GM19351 (cell line): ENCODE results near the gene COTL1.

Source experiments
- ATAC-seq: cut with Tn5 transposase; IDR thresholded peaks from one replicate; pipeline ENCODE4 v1.9.1; 2021; ENCODE audit warnings: mild to moderate bottlenecking, moderate library complexity; ENCODE audit not compliant: unreplicated experiment

COTL1 gene

DNA sequence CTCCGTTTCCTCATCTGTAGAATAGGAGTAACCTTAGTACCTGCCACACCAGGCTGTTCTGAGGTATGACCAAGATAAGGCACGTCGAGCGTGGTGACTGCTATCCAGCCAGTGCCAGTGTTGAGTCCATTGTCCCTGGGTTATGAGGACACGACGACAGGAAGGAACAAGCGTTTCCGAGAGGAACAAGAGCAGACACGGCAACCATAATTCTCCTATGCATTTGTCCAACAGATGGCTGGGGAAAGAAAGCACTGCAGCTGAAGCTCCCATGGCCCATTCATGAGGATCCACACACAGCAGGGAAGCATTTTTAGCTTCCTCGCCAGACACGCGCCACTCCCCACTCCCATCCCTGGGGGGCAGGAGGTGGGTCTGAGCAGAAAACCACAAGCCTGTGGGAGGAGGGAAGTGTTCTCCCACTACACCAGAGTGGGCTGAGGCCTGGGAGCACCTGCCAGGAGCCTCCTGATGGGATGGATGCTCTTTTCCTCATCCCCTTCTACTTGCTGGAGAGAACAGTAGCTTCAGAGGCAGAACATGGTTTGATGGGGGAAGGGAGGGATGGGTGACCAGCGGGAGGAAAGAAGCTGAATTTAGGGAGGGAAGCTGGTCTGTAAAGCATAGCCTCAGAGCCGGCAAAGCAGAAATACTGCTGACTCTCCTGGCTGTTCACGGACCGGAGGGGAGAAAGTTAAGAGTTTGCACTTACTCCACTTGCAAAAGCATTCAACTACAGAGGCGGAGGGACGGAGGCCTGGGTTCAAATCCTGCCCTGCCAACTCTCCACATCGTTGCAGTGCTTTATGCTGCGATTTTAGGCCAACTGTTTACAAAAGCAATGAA lies 2.7 kb downstream of the COTL1 start:
- no peak for ATAC-seq

DNA sequence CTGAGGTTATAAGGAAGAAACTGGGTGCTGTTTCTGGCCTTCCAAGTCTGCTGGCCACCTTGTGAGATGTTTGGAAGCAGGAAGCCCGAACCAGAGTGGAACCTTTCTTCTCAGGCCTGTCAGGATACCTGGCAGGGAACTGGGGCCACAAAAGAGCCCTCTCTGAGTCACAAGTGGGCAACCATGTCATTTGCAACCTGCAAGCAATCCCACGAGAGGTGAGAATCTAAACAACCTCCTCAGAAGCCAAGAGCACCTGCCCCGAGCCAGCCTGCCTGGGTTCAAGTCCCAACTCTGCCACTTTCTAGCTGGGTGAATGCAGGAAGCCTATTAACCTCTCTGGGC lies 3.3 kb downstream of the COTL1 start:
- ATAC-seq = no peak

DNA sequence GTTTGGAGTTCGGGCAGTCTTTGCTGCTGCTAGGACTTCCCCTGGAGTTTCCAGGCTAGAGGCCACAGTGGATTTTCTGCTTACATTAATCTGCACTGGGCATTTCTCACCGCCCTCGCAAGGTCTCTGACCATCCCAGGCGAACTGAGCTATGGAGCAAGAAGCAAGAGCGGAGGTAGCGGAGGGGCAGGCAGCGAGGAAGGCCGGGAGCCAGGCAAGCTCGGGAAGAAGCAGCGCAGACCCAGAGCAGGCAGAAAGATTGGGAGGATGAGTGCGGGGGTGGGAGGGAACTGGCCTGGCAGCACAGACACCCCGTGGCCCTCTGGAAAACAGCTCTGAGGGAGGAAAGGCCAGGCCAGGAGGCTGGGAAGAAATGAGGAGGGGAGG lies 3.8 kb downstream of the COTL1 start:
- ATAC-seq = no peak

DNA sequence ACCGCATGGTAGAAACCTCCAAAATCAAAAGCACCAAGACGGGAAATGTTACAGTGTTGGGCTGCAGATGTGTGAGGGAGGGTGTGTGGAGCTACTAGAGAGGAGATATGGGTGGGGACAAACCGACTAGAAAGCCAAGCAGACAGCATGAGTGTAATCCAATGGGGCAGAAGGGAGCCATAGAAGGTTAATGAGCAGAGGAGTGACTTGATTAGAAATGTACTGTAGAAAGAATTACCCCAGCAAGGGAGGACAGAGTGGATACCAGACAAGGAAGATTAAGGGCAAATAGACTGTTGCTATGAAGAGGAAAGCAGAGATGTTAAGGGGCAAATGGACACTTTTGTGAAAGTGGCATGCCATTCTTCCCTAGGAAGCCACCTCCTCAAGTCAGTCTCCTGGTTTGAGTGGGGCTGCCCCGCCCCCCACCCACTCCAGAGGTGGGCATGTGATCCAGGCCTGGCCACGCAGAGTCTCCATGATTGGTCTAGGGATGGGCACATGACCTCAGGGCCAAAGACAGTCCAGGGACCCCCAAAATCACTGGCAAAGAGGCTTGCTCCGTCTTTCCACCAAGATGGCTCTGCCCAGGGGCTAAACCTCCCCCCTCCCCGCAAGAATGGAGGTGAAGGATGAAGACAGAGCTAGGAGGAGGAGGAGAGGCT lies 4.3 kb downstream of the COTL1 start:
- ATAC-seq = no peak

DNA sequence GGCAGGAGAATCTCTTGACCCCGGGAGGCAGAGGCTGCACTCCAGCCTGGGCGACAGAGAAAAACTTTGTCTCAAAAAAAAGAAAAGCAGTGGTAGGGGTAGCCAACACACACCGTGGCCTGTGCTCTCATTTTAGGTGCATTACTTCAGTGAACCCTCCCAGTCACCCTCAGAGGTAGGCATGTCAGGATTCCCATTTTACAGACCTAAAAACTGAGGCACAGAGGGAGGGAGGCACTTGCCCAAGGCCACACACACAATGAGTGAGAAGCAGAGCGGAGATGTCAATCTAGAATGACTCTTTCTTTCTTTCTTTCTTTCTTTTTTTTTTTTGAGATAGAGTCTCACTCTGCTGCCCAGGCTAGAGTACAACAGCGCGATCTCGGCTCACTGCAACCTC lies 5.2 kb downstream of the COTL1 start:
- ATAC-seq = no peak

DNA sequence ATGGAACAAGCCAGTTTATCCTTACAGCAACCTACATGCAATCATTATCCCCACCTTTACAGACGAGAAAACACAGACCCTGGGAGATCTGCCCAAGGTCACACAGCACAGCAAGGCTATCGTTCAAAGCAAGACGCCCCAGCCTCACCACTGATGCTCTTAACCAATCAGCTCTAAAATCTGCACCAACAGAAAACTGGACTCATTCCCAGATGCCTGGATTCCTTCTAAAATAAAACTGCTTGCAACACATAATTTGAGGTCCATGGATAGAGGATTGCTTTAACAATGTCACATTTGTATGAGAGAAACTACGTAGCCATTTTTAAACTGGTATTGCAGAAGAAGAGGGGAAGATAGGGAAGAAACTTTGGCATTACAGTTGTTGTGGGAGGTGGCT lies 6.8 kb downstream of the COTL1 start:
- ATAC-seq = no peak

DNA sequence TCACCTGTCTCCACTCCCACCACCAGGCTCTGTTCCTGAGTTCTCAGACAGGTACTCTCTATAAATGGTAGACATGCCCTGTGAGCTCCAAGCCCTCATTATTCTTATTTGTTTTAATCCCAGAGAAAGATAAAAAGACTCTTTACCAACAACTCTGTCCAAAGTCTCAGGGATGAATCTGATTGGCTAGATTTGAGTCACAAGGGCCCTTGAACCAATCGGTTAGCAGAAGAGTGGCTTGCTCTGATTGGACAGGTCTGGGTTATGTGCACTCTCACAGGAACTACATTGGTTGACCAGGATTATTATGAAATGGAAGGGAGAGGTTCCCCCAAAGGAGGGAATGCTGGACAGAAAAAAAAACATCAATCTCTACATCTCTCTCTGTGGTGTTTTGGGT lies 7.5 kb downstream of the COTL1 start:
- ATAC-seq = no peak

DNA sequence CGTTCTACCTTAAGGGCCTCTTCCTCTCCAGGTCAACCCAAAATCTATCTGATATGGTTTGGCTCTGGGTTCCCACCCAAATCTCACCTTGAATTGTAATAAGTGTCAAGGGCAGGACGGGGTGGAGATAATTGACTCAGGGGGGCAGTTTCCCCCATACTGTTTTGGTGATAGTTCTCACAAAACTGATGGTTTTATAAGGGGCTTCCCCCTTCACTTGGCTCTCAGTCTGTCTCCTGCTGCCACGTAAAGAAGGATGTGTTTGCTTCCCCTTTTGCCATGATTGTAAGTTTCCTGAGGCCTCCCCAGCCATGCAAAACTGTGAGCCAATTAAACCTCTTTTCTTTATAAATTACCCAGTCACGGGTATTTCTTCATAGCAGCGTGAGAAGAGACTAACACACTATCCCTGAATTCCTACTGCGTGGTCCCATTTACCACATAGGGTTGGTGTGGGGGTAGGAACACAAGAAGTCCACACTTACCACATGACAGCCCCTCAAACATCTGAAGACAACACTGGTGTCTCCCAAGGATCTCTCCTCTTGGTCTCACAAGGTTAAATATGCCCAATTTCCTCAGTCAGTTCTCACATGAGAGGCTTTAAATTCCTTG lies 8.2 kb downstream of the COTL1 start:
- no peak for ATAC-seq

DNA sequence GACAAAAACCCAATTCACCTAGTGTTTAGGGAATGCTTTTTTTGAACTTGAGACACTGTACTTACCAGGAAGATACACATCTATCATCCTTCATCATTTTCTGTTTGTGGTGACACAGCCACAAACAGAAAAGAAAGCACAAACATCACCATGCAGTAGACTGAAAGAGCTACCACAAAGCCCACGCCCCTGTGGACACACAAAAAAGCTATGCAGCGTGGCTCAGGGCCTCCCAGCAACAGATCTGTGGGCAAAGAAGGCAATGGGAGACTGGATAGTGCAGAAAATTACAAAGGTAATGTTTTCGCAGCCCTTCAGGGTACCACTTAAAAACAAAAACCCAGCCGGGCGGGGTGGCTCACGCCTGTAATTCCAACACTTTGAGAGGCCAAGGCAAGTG lies 9.6 kb downstream of the COTL1 start:
- no peak for ATAC-seq

DNA sequence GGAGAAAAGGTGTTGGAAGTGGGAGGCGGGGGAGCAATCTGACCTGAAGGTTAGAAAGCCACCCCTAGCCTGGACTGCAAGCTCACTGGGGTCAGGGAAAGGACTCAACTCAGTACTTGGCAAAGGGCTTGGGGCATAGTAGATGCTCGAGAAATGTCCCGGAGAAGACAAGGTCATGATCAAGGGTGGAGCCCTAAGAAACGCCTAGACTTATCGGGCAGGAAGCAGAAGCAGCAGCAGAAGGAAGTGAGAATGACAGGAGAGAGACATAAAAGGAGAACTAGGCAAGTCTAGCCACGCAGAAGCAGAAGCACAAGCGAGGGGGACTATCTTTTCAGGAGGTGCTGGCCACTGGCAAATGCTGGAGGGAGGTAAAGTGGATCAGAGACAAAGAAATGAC lies 10.2 kb downstream of the COTL1 start:
- peak; percentile 63 for ATAC-seq

DNA sequence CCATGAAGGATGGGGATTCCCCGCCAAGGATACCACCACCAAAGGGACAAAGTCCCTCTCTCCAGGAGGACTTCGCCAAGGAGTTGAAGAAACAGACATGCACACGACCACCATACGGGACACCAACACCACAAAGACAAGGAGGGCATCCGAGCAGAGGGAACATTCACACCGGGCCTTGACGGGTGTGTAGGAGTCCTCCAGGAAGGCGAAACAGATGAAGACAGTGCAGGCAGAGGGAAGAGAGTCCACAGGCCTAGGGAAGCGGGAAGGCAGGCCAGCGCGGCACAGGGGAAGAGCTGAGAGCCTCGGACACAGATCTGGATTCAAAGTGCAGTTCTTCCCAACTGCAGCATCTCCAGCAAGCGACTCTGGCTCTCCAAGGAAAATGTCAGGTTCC lies 10.8 kb downstream of the COTL1 start:
- no peak for ATAC-seq

DNA sequence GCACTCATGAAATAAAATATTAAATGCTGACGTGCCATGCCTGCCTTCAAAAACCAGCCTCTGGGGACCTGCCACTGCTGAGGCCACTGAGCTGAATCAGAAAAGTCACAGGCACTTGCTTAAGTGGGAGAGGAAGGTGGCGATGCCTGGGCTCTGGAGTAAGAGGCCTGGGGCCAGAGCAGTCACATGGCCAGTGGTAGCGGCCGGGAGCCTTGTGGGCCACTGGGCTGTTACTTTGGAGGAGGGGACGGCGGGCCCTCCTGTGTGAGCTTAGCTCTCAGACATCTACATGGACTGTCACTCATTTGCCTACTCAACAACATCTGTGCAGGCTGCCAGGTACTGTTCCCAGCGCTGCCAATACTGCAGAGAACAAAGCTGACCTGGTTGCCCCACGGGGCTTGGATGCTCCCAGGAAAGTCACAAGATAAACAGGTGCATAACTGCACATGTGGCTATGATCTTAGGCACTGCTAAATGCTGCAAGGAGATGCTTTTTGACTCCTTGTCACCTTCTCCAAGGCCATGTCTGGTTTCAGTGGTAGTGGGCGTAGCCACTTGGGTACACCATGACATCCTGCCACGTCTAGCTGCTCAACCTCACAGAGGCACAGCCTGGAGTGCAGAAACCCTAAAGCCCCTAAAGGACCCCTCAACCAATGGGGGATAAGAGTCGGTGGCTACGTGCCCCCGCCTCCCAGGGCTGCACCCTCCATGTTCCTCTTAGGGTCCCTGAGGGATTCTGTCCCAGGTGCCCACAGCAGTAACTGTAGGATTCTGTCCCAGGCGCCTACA lies 11.6 kb downstream of the COTL1 start:
- ATAC-seq = no peak

DNA sequence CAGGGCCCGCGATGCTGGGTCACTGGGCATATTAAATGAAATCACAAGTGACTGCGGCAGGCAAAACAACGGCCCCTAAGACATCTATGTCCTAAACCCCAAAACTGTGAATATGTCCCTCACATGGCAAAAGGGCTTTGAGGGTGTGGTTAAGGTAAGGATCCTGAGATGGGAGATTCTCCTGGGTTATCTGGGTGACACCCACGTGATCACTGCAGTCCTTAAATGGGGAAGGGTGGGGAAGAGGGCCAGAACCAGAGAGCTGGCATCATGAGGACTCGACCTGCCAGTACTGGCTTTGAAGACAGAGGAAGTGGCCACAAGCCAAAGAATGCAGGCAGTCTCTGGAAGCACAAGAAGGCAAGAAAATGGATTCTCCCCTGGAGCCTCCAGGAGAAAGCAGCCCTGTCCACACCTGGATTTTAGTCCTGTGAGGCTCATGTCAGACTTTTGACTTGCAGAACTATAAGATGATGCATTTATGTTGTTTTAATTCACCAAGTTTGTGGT lies 12.5 kb downstream of the COTL1 start:
- no peak for ATAC-seq

DNA sequence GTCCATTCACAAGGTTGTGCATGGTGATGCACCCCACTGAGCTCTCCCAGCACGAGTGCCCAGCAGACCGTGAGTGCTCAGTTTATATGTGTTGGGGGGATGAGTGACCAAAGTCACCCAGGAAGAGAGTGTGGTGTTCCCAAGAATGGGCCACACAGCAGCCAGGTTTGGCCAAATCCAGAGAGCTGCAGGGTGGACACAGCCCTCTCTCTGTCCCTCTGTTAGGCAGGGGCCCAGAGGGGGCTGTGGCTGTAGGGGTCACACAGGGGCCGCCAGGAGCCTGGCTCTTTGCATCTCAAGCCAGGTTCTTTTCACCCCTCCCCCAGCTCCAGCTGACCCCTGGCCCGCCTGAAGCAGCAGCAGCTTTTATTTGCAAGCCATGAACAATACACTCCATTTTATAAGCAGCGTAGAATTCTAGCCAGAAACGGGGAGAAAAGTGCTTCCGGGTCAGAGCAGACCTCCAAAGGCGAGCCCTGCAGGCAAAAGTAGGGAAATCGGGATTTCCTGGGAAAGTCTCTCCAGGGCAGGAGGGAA lies 13.3 kb downstream of the COTL1 start:
- ATAC-seq = no peak

DNA sequence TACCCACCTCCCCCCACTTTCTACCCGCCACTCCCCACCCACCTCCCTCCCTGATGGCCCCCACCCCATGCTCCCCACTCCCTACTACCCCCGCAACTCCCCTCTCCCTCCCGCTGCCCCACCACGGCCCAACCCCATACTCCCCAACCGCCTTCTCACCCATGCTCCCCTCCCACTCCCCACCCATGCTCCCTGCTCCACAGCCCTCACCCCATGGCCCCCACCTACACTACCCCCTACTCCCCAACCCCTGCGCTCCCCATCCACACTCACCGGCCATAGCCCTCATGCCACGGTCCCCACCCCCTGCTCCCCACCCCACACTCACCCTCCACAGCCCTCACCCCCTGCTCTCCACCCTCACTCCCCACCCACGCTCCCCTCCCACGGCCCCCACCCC lies 13.9 kb downstream of the COTL1 start:
- no peak for ATAC-seq

DNA sequence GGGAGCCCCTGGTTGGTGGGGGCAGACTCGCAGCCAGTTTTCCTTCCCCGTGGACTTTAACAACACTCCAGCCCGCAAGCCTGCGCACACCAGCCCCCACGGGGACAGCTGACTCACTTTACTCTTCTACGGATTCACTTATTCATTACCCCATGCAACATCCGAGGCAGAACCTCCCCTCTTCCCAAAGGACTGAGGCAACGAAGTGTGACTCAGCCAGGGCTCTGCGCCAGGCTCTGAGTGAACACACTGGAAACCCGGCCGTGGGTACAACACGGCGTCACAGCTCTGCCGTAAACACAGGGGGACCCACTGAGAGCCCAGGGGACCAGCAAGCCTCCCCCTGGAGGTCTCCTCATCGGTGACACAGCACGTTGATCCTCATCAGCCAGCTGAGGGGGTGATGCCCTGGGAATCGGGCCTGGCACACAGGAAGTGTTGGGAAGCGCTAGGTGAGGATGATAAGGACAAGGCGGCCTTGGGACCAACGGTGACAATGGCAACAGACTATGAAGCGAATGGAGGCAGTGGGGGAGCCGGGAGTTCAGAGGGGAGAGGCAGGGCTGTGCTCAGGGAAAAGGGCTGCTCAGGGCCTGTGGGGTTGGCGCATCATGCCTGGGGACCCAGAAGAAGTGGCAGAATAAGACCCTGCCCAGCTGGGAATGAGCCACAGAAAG lies 14.6 kb downstream of the COTL1 start:
- ATAC-seq = no peak

DNA sequence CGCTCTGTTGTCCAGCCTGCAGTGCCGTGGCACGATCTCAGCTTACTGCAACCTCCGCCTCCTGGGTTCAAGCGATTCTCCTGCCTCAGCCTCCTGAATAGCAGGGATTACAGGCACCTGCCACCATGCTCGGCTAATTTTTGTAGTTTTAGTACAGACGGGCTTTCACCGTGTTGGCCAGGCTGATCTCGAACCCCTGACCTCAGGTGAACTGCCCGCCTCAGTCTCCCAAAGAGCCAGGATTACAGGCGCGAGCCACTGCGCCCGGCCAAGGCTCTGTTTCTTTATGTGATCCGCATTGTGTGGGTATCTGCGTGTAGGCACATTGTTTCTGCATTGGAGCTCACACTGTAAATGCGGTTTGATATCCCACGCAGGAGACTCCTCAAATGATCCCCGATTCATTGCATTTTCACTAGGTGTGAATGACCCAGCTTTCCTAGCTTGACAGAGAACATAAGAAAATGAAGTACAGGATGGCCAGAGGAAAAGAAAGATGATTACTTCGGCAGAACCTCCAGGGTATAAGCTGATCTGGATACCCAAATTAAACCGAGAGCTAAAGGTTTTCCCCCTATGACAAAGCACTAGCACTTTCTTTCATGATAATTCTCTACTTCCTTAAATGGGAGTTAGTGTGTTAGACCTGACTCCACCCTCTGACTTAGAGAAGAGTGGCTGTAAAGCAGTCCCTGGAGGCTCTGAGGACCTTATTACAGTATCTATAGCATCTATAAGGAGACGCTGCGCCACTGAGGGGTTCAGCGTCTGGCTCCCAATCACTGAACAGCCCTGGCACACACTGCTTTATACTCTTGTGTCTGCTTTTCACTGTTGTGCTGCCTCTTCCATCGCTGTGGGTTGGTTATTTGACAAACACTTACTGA lies 17.3 kb downstream of the COTL1 start:
- peak; percentile 68 for ATAC-seq

DNA sequence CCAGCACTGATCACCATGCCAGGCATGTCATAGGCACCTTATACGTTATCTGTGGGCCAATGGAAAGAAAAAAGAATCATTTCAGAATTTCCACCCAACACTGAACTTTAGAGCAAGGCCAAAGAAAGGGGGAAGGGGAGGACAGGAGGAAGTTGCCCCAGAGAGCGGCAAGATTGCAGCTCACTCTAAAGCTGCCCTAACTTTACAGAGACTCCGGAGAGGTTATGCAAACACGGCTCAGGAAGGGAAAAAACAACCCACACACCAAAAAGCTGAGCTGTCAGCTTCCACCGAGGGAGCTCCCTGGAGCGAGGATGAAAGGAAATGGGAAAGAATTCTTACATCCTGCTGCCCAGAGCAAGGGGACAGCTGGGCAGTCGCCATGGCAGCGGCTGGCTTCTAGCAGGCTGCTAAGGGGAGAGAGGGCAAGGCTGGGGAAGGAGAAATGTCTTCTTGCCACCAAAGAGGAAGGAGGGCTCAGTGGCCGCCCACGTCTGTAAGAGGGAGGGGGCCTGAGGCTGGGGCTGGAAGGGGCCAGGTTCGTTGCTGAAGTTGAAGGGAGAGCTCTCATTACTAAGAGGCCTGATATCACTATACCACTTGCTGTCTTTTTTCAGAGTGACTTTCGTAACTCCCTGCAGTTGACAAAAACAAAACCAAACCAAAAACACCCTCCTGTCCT lies 18.2 kb downstream of the COTL1 start:
- peak; percentile 51 for ATAC-seq

DNA sequence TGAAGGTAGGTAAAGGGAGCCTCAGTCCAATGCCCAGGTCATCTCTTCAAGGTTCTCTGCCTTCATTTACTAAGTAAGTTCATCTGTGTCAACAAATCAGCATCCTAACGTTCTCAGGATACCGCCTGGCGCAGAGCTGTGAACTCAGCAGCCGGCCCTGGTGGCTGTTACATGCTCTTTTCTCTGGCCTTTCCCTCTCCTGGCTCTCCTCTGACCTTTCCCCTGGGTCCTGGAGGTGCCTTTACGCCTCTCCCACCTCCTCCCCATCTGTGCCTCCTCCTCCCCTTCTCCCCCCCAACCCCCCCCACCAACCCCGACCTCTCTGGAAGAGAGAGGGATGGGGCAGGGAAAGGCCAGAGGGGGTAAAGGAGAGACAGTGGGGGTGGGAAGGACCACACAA lies 19.5 kb downstream of the COTL1 start:
- ATAC-seq = no peak
